ENCODE measurements around the gene PLA2G15.

Gene PLA2G15

GRCh38 chr16:68298907-68299561 is 53.9 kb downstream of the PLA2G15 start:
- no peak for DNase-seq (ENCODE audit: low read depth)

GRCh38 chr16:68299571-68300453 is 54.6 kb downstream of the PLA2G15 start:
- DNase-seq (ENCODE audit: low read depth), result no peak

- DNase-seq (ENCODE audit: low read depth), result no peak
Observed at GRCh38 chr16:68300734-68301459, 55.7 kb downstream of the PLA2G15 start.

- DNase-seq (ENCODE audit: low read depth), result no peak
Observed at GRCh38 chr16:68306633-68307032, 61.5 kb downstream of the PLA2G15 start.

- no peak for DNase-seq (ENCODE audit: low read depth)
Observed at GRCh38 chr16:68309799-68310198, 64.6 kb downstream of the PLA2G15 start.

- DNase-seq (ENCODE audit: low read depth), result no peak
Observed at GRCh38 chr16:68310437-68310773, 65.2 kb downstream of the PLA2G15 start.
